Activated naive CD4-positive, alpha-beta T cell treated with anti-CD3 and anti-CD28 coated beads, Interleukin-2, amount 50 U/mL, for 24 hours (primary cell): ENCODE results near the gene FAT1.

Experiments used
- H3K27ac Mint-ChIP-seq: one replicate; pipeline ENCODE4 v1.8.0; 2021; ENCODE audit warnings: mild to moderate bottlenecking, mixed read lengths
- H3K27me3 Mint-ChIP-seq: one replicate; pipeline ENCODE4 v1.8.0; 2021; ENCODE audit warnings: mixed read lengths
- H3K36me3 Mint-ChIP-seq: one replicate; pipeline ENCODE4 v1.8.0; 2021; ENCODE audit warnings: mixed read lengths
- H3K4me1 Mint-ChIP-seq: one replicate; pipeline ENCODE4 v1.8.0; 2021; ENCODE audit warnings: mixed read lengths
- H3K4me3 Mint-ChIP-seq: one replicate; pipeline ENCODE4 v1.8.0; 2021; ENCODE audit warnings: mild to moderate bottlenecking, mixed read lengths
- H3K9me3 Mint-ChIP-seq: one replicate; pipeline ENCODE4 v1.8.0; 2021; ENCODE audit warnings: mixed read lengths

Gene FAT1

DNA sequence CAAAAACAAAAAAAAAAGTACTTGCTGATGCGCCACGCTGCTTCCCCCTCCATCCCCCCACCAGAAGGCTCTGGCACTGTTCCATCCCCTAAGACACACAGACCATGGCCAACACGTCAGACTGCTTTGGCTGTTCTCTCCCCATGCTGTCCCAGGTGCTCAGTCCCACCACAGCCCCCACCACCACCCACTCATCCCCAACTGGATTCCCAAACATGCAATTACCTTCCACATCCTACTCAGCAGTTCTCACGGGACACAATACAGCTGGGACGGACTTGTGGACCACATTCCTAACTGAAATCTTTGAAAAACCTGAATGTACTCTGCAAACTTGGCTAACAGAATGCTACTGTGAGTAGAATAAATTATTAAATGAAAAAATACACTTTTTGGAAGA, 8.6 kb downstream of the FAT1 start:
- no peaks in the 10 kb centered on the region for H3K4me1 Mint-ChIP-seq
- no peaks in the 10 kb centered on the region for H3K36me3 Mint-ChIP-seq
- H3K27ac Mint-ChIP-seq = no peak overlapping the region
- H3K4me3 Mint-ChIP-seq = no peak overlapping the region
- H3K9me3 Mint-ChIP-seq = no peaks in the 10 kb centered on the region
- no peaks in the 10 kb centered on the region for H3K27me3 Mint-ChIP-seq

DNA sequence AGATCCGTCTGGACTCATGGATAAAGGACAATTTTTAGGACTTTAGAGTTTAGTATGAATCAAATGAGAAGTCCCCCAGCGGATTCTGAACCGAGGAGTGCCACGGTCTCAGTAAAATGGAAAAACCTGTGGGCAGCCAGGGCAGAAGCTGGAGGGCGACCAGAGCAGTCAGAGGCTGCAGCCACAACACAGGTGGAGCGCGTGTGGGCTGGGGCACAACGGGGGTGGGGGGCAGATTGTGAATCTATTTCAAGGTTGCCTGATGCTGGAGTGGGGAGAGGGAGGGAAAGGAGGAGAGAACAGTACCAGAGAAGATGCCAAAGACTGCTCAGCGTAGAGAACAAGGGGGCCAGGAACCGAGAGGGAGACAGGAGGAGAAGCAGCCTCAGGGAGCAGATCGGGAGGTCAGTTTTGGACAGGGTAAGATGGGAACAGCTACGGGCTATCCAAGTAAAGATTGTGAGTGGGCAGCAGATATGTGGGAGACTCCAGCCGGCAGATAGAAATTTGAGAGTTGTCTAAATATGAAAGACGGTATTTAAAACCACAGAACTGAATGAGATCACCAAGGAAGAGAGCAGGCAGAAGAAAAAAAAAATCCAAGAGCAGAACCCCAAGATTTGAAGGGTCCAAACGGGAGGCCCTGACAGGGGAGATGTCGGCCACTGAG, 9.5 kb downstream of the FAT1 start:
- no peaks in the 10 kb centered on the region for H3K9me3 Mint-ChIP-seq
- no peak overlapping the region for H3K27ac Mint-ChIP-seq
- H3K4me3 Mint-ChIP-seq = no peak overlapping the region
- H3K36me3 Mint-ChIP-seq = no peaks in the 10 kb centered on the region
- no peaks in the 10 kb centered on the region for H3K4me1 Mint-ChIP-seq
- no peaks in the 10 kb centered on the region for H3K27me3 Mint-ChIP-seq

- H3K36me3 Mint-ChIP-seq = no peaks in the 10 kb centered on the region
- H3K27me3 Mint-ChIP-seq = no peaks in the 10 kb centered on the region
- no peaks in the 10 kb centered on the region for H3K4me1 Mint-ChIP-seq
- no peak overlapping the region for H3K27ac Mint-ChIP-seq
- H3K4me3 Mint-ChIP-seq = no peak overlapping the region
- H3K9me3 Mint-ChIP-seq = no peaks in the 10 kb centered on the region
Observed at GRCh38 chr4:186712690-186713089, 11.0 kb downstream of the FAT1 start.

- no peaks in the 10 kb centered on the region for H3K36me3 Mint-ChIP-seq
- H3K4me1 Mint-ChIP-seq = no peaks in the 10 kb centered on the region
- H3K27me3 Mint-ChIP-seq = no peaks in the 10 kb centered on the region
- no peak overlapping the region for H3K27ac Mint-ChIP-seq
- no peaks in the 10 kb centered on the region for H3K9me3 Mint-ChIP-seq
- no peak overlapping the region for H3K4me3 Mint-ChIP-seq
Observed at GRCh38 chr4:186710521-186711119, 13.0 kb downstream of the FAT1 start.

GRCh38 chr4:186709517-186709916, 14.1 kb downstream of the FAT1 start:
- H3K4me1 Mint-ChIP-seq = no peaks in the 10 kb centered on the region
- H3K9me3 Mint-ChIP-seq = no peaks in the 10 kb centered on the region
- no peak overlapping the region for H3K27ac Mint-ChIP-seq
- H3K36me3 Mint-ChIP-seq = no peaks in the 10 kb centered on the region
- no peaks in the 10 kb centered on the region for H3K27me3 Mint-ChIP-seq
- no peak overlapping the region for H3K4me3 Mint-ChIP-seq

- Mint-ChIP-seq H3K4me3 (no peak overlapping the region), H3K27me3 (no peaks in the 10 kb centered on the region), H3K27ac (no peak overlapping the region), H3K4me1 (no peaks in the 10 kb centered on the region), H3K36me3 (no peaks in the 10 kb centered on the region), H3K9me3 (no peaks in the 10 kb centered on the region)
Observed at GRCh38 chr4:186708554-186708953, 15.1 kb downstream of the FAT1 start.

GRCh38 chr4:186707996-186708395, 15.7 kb downstream of the FAT1 start:
- H3K27ac Mint-ChIP-seq = no peak overlapping the region
- H3K9me3 Mint-ChIP-seq = no peaks in the 10 kb centered on the region
- no peak overlapping the region for H3K4me3 Mint-ChIP-seq
- no peaks in the 10 kb centered on the region for H3K36me3 Mint-ChIP-seq
- H3K4me1 Mint-ChIP-seq = no peaks in the 10 kb centered on the region
- H3K27me3 Mint-ChIP-seq = no peaks in the 10 kb centered on the region

DNA sequence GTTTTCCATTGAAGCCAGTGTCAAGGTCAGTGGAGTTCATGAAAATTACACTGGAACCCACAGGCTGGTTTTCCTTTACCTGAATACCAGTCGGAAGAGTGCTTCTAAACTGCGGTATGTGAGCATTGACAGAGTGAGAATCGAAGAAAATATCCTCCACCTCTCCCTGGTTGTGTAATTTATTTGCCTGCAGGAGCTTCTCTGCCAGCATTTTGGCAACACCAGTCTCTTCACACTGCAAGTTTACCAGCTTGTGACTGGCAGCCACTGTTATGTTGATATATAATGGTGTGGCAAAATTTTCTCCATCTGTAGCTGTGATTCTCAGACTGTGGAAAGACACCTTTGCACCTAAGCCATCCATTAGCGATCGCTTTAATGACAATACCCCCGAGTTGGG, 16.1 kb downstream of the FAT1 start:
- Mint-ChIP-seq H3K36me3 (no peaks in the 10 kb centered on the region), H3K9me3 (no peaks in the 10 kb centered on the region), H3K27ac (no peak overlapping the region), H3K4me3 (no peak overlapping the region), H3K4me1 (no peaks in the 10 kb centered on the region), H3K27me3 (no peaks in the 10 kb centered on the region)

DNA sequence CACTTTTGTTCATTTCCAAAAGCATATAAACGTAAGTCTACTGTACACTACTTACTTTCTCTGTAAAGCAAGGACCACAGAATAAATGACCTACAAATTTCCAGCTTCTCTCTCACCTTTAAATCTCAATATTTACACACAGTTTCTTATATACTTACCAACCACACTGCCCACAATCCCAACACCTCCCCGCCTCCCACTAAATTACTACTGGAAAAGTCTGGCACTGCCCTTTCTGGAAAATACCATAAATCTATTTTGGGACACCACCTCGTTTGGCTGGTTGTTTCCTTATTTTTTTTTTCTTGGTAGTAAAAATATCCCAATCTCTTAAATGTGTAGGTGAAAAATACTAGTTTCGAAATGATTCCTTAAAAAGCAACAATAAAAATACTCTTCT, 19.6 kb downstream of the FAT1 start:
- Mint-ChIP-seq H3K4me3 (no peak overlapping the region), H3K27ac (no peak overlapping the region), H3K27me3 (peaks cover 3% of the 10 kb centered on the region), H3K4me1 (no peaks in the 10 kb centered on the region), H3K9me3 (no peaks in the 10 kb centered on the region), H3K36me3 (no peaks in the 10 kb centered on the region)

DNA sequence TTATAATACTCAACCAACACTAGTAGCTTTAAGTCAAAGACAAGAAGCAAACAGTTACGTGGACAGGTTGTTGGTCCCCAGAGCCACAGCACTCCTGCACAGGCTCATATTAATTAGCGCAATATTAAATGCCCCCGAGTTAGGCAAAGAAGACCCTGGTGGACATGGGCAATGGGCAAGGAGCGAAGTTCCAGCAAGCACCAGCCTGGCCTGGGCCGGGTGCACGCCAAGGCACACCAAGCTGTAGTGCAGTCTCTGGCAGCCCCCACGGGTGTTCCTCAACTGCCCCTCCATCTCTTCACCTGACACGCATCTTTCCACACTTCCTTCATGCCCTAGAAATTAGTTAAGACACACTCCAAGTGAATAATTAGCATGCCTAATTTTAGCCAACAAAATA, 20.1 kb downstream of the FAT1 start:
- H3K36me3 Mint-ChIP-seq = no peaks in the 10 kb centered on the region
- no peaks in the 10 kb centered on the region for H3K4me1 Mint-ChIP-seq
- no peaks in the 10 kb centered on the region for H3K9me3 Mint-ChIP-seq
- H3K27me3 Mint-ChIP-seq = peaks cover 3% of the 10 kb centered on the region
- no peak overlapping the region for H3K27ac Mint-ChIP-seq
- no peak overlapping the region for H3K4me3 Mint-ChIP-seq

GRCh38 chr4:186702940-186703339, 20.7 kb downstream of the FAT1 start:
- no peaks in the 10 kb centered on the region for H3K36me3 Mint-ChIP-seq
- H3K4me3 Mint-ChIP-seq = no peak overlapping the region
- H3K27me3 Mint-ChIP-seq = peaks cover 3% of the 10 kb centered on the region
- H3K4me1 Mint-ChIP-seq = no peaks in the 10 kb centered on the region
- no peaks in the 10 kb centered on the region for H3K9me3 Mint-ChIP-seq
- H3K27ac Mint-ChIP-seq = no peak overlapping the region

DNA sequence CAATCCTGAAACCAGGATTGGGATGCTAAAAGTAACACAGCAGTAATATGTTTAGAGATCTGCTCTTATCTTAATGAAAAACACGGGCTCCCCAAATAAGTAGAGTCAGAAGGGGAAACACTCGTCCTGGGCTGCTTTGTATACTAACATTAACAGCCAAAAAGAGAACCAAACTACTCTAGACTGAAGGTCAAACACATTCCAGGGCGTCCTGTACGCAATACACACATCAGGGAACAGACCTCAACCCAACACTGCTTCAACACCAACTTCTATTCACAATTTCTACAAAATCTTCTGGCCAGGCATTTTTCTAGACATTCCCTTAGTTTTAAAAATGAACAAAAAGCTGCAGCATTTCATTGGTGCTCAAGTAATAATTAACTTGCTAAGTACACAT, 21.4 kb downstream of the FAT1 start:
- Mint-ChIP-seq H3K27ac (no peak overlapping the region), H3K36me3 (no peaks in the 10 kb centered on the region), H3K4me3 (no peak overlapping the region), H3K27me3 (peaks cover 3% of the 10 kb centered on the region), H3K9me3 (no peaks in the 10 kb centered on the region), H3K4me1 (no peaks in the 10 kb centered on the region)

- peaks cover 3% of the 10 kb centered on the region for H3K27me3 Mint-ChIP-seq
- H3K4me3 Mint-ChIP-seq = no peak overlapping the region
- no peaks in the 10 kb centered on the region for H3K9me3 Mint-ChIP-seq
Observed at GRCh38 chr4:186701788-186702187, 21.9 kb downstream of the FAT1 start.

DNA sequence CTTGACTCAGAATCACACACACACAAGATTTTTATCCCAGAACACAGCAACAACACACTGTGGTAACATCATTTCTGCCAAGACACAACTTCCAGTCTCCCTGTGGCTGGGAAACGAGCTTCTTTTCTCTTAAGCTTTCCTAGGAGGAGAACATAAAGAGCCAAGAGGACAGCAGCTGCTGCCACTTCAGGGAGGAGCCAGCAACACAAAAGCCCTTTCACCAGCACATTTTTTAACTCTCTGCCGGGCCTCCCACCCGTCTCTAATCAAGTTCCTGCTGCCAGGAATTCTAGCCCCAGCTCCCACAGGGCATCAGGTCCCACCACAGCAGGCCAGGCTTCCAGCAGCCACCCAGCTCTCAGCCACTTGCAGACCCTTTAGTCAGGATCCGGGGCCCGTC, 22.4 kb downstream of the FAT1 start:
- Mint-ChIP-seq H3K4me1 (no peaks in the 10 kb centered on the region), H3K9me3 (no peaks in the 10 kb centered on the region), H3K27ac (no peak overlapping the region), H3K4me3 (no peak overlapping the region), H3K36me3 (no peaks in the 10 kb centered on the region), H3K27me3 (peaks cover 3% of the 10 kb centered on the region)

More at GRCh38 chr4:186701788-186702187, 21.9 kb downstream of the FAT1 start:
- H3K4me1 Mint-ChIP-seq = no peaks in the 10 kb centered on the region
- no peak overlapping the region for H3K27ac Mint-ChIP-seq
- no peaks in the 10 kb centered on the region for H3K36me3 Mint-ChIP-seq

GRCh38 chr4:186700746-186701145, 22.9 kb downstream of the FAT1 start:
- no peak overlapping the region for H3K27ac Mint-ChIP-seq
- no peaks in the 10 kb centered on the region for H3K4me1 Mint-ChIP-seq
- no peak overlapping the region for H3K4me3 Mint-ChIP-seq
- peaks cover 3% of the 10 kb centered on the region for H3K27me3 Mint-ChIP-seq
- H3K36me3 Mint-ChIP-seq = no peaks in the 10 kb centered on the region
- H3K9me3 Mint-ChIP-seq = no peaks in the 10 kb centered on the region

- Mint-ChIP-seq H3K27ac (no peak overlapping the region), H3K4me3 (no peak overlapping the region), H3K4me1 (no peaks in the 10 kb centered on the region), H3K36me3 (no peaks in the 10 kb centered on the region), H3K27me3 (peaks cover 3% of the 10 kb centered on the region), H3K9me3 (no peaks in the 10 kb centered on the region)
Observed at GRCh38 chr4:186699881-186700397, 23.7 kb downstream of the FAT1 start.

DNA sequence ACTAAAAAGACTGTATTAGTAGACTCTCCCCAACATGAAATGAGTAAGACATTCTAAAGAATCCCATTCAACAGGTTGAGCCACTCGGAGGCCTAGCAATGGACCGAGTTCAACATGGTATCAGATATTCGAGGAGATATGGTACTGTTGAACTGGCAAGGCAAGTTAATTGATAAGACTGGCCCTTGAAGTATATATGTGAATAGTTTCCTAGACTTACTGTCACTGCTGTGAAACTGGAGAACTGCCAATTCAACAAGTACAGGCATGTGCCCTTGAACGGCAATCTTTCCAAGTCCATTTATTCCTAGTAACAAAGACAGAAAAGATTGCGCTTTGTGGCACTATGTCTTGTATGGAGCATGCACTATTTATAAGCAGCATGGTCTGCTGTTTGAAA, 24.4 kb downstream of the FAT1 start:
- Mint-ChIP-seq H3K4me1 (no peaks in the 10 kb centered on the region), H3K9me3 (no peaks in the 10 kb centered on the region), H3K4me3 (no peak overlapping the region), H3K27me3 (peaks cover 3% of the 10 kb centered on the region), H3K27ac (no peak overlapping the region), H3K36me3 (no peaks in the 10 kb centered on the region)
